ENCODE measurements around the gene STK17A.
A peak's percentile ranks its signal among the peaks of the same experiment; 100 is the strongest.

STK17A gene

GRCh38 chr7:43646603-43647338 is 63.9 kb downstream of the STK17A start:
- H3K27ac ChIP-seq = no peak overlapping the region
- TF ChIP-seq CTCF (conservative IDR thresholded peaks at IDR 0.05) = no peak

- no peak for TF ChIP-seq CTCF (conservative IDR thresholded peaks at IDR 0.05)
These were observed 64.4 kb downstream of the STK17A start for GRCh38 chr7:43647339-43647672.

GRCh38 chr7:43647673-43648472 is 65.0 kb downstream of the STK17A start:
- H3K27ac ChIP-seq = no peak overlapping the region; the same call in 1 of the 2 replicates

More at GRCh38 chr7:43647339-43647672, 64.4 kb downstream of the STK17A start:
- H3K27ac ChIP-seq = no peak overlapping the region; the same call in 1 of the 2 replicates

GRCh38 chr7:43648473-43649406 is 65.8 kb downstream of the STK17A start:
- H3K27ac ChIP-seq = peak overlapping the region; percentile 49
- TF ChIP-seq CTCF (conservative IDR thresholded peaks at IDR 0.05) = no peak

More at GRCh38 chr7:43647673-43648472, 65.0 kb downstream of the STK17A start:
- no peak for TF ChIP-seq CTCF (conservative IDR thresholded peaks at IDR 0.05)

- H3K27ac ChIP-seq = peak overlapping the region; percentile 49
- no peak for TF ChIP-seq CTCF (conservative IDR thresholded peaks at IDR 0.05)
These were observed 66.9 kb downstream of the STK17A start for GRCh38 chr7:43649755-43650274.

GRCh38 chr7:43650457-43651052 is 67.6 kb downstream of the STK17A start:
- peak overlapping the region; percentile 49 for H3K27ac ChIP-seq
- TF ChIP-seq CTCF (conservative IDR thresholded peaks at IDR 0.05) = no peak

Data from VCaP (cell line).